DND-41 (cell line): ENCODE results near the gene CDC14A.

ENCODE experiments used
- ATAC-seq: fragments of 200-7000 bp; cut with Tn5 transposase; 3 replicates; pipeline ENCODE4 v1.9.1; 2021; ENCODE audit warnings: low read depth; ENCODE audit not compliant: insufficient read depth
- DNase-seq: peaks from one replicate; pipeline ENCODE4 v3.0.0-alpha.2; 2020
- H2AFZ ChIP-seq: 2 replicates; pipeline ENCODE4 v1.6.0; 2012; ENCODE audit warnings: low read depth, low read length
- H3K27ac ChIP-seq: 2 replicates; pipeline ENCODE4 v1.5.1; 2012; ENCODE audit warnings: low read length, inconsistent platforms
- H3K27me3 ChIP-seq: fragments of 200-600 bp; sonication (generic); 2 replicates; pipeline ENCODE4 v1.6.0; 2012; ENCODE audit warnings: low read length, mild to moderate bottlenecking, inconsistent platforms; ENCODE audit not compliant: insufficient read depth, poor library complexity
- H3K36me3 ChIP-seq: 2 replicates; pipeline ENCODE4 v1.5.1; 2012; ENCODE audit warnings: low read length, inconsistent platforms; ENCODE audit not compliant: insufficient read depth
- H3K4me1 ChIP-seq: 2 replicates; pipeline ENCODE4 v1.5.1; 2012; ENCODE audit warnings: mild to moderate bottlenecking, low read length; ENCODE audit not compliant: insufficient read depth
- H3K4me2 ChIP-seq: 2 replicates; pipeline ENCODE4 v1.6.0; 2012; ENCODE audit warnings: mild to moderate bottlenecking, moderate library complexity, low read length, inconsistent platforms; ENCODE audit not compliant: insufficient read depth
- H3K4me3 ChIP-seq, 2 experiments: fragments of 200-600 bp in 1 of 2; shearing (Covaris generic) in 1 of 2; 2 replicates each; pipeline ENCODE4 v1.5.1; 2012 to 2016; ENCODE audit warnings: inconsistent platforms in 2 of 2, low read length in 2 of 2, mild to moderate bottlenecking in 2 of 2, low read depth in 1 of 2, moderate library complexity in 1 of 2
- H3K79me2 ChIP-seq: 2 replicates; pipeline ENCODE4 v1.6.0; 2012; ENCODE audit warnings: low read length, inconsistent platforms; ENCODE audit not compliant: insufficient read depth
- H3K9ac ChIP-seq: 2 replicates; pipeline ENCODE4 v1.6.0; 2012; ENCODE audit warnings: low read depth, mild to moderate bottlenecking, inconsistent platforms, low read length, moderate library complexity
- H3K9me3 ChIP-seq: 2 replicates; pipeline ENCODE4 v1.5.1; 2012; ENCODE audit warnings: low read length, moderate library complexity, mild to moderate bottlenecking, inconsistent platforms; ENCODE audit not compliant: insufficient read depth, severe bottlenecking
- H4K20me1 ChIP-seq: 2 replicates; pipeline ENCODE4 v1.6.0; 2012; ENCODE audit warnings: low read length; ENCODE audit not compliant: insufficient read depth
- CTCF ChIP-seq: IDR thresholded peaks from 2 replicates; pipeline ENCODE4 v1.5.1; 2012; ENCODE audit warnings: borderline replicate concordance, low read length, moderate library complexity, mild to moderate bottlenecking; ENCODE audit not compliant: poor library complexity, severe bottlenecking; ENCODE audit errors: extremely low read depth
- EZH2 ChIP-seq: IDR thresholded peaks from 3 replicates; pipeline ENCODE4 v1.6.1; 2012; ENCODE audit warnings: borderline replicate concordance, low read depth, mild to moderate bottlenecking, moderate library complexity, low read length, inconsistent platforms; ENCODE audit not compliant: severe bottlenecking

Gene CDC14A

GRCh38 chr1:100479620-100480338 is 127.5 kb downstream of the CDC14A start:
- H3K4me3 ChIP-seq: no peak overlapping the region
- DNase-seq: no peak
- no peak for ATAC-seq
- no peaks in the 10 kb centered on the region for H3K9me3 ChIP-seq
- H3K27me3 ChIP-seq: no peaks in the 10 kb centered on the region
- H2AFZ ChIP-seq: no peak overlapping the region
- H3K36me3 ChIP-seq: no peaks in the 10 kb centered on the region; the same call in 1 of the 2 replicates
- no peak overlapping the region for H3K27ac ChIP-seq
- no peaks in the 10 kb centered on the region for H3K4me1 ChIP-seq
- H3K9ac ChIP-seq: no peak overlapping the region
- H4K20me1 ChIP-seq: no peaks in the 10 kb centered on the region
- H3K79me2 ChIP-seq: no peaks in the 10 kb centered on the region
- no peak overlapping the region for H3K4me2 ChIP-seq
- TF ChIP-seq CTCF (no peak), EZH2 (no peak)

- H3K4me1 ChIP-seq: no peaks in the 10 kb centered on the region
Measured at GRCh38 chr1:100481303-100481702, 129.0 kb downstream of the CDC14A start.

GRCh38 chr1:100482167-100482566 is 129.9 kb downstream of the CDC14A start:
- H3K4me1 ChIP-seq: no peaks in the 10 kb centered on the region
- DNase-seq (no peak), ATAC-seq (no peak)

More at GRCh38 chr1:100481303-100481702, 129.0 kb downstream of the CDC14A start:
- Histone ChIP-seq H3K4me3 (no peak overlapping the region), H3K27me3 (no peaks in the 10 kb centered on the region), H3K36me3 (peaks cover 10% of the 10 kb centered on the region; the same call in 1 of the 2 replicates), H2AFZ (no peak overlapping the region), H3K9ac (no peak overlapping the region), H4K20me1 (no peaks in the 10 kb centered on the region), H3K9me3 (no peaks in the 10 kb centered on the region), H3K79me2 (no peaks in the 10 kb centered on the region), H3K27ac (no peak overlapping the region), H3K4me2 (no peak overlapping the region)
- ATAC-seq (no peak), DNase-seq (no peak)
- TF ChIP-seq CTCF (no peak), EZH2 (no peak)

More at GRCh38 chr1:100482167-100482566, 129.9 kb downstream of the CDC14A start:
- TF ChIP-seq CTCF (no peak), EZH2 (no peak)
- Histone ChIP-seq H3K27ac (no peak overlapping the region), H3K79me2 (no peaks in the 10 kb centered on the region), H4K20me1 (no peaks in the 10 kb centered on the region), H3K27me3 (no peaks in the 10 kb centered on the region), H3K9ac (no peak overlapping the region), H3K9me3 (no peaks in the 10 kb centered on the region), H3K36me3 (peaks cover 10% of the 10 kb centered on the region; the same call in 1 of the 2 replicates), H2AFZ (no peak overlapping the region), H3K4me2 (no peak overlapping the region), H3K4me3 (no peak overlapping the region)
